Activated CD4-positive, alpha-beta T cell treated with anti-CD3 and anti-CD28 coated beads, Interleukin-2, amount 50 U/mL, for 16 hours (primary cell): Measurements from ENCODE around the gene CBFA2T3.
"Not testable (repeated sequence)": the region's sequence is repeated elsewhere in the genome, so short reads cannot be mapped to it uniquely, and the experiment has no call there.

ENCODE experiments used
- DNase-seq: peaks from one replicate; pipeline ENCODE4 v3.0.0-alpha.2; 2020

The CBFA2T3 gene

DNA sequence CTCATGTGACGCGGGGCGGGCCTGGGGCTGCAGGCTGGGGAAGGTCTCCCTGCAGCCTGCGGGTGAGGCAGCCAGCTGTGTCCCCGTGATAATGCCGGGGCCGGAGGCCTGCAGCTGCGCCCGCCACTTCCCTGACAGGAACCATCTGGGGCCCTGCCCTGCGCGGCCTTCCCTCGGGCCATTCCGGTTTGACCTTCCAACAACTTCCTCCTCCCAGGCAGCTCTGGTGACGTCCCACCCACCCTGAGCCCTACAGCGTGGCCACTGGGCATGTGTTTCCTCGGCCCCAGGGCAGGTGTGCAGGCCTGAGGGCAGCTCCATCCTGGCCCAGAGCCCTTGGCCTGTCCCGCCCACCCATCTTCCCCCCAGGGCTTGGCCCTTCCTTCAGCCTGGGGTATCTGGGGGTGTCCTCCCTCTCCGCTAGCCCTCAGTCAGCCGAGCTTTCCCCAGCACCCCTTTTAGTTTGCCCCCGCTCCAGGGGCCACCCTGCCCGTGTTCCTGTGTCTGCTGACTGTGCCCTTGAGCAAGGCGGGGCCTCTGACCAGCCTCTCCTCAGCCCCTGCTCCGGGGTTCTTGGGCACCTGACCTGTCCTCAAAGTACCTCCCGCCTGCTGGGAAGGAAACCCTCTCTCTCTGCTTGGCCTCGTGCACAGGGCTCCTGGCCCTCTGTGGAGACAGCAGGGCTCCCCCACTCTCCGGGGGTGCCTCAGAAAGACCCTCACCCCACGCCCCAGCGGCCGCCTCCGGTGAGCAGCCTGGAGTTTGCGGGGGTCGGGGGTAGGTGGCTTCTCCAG, at the start of gene CBFA2T3:
Gene CBFA2T3, minus strand, starts transcription at position 190 of the 794 bp plus-strand sequence. CDS start 400 bp downstream, outside the sequence.
- no peak for DNase-seq

DNA sequence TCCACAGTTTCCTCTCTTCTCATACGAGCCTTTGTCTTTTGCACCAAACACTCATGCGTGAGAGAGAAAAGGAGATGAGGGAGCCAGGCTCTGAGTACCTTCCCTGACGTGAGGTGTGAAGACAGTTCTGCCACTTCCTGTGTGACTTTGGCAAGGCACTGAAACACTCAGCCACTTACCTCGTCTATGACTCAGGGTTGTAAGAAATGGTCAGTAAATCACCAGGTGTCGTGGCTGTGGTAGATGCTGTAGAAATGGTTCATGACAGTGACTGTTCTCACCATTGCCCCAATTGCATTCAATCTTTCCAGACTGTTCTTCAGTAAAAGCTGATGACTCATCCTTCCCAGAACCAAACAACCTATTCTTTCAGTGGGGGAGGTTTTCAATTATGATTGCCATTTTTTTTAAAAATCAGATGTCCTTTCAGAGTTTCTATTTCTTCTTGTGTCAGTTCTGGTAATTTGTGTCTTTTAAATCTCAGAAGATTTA, 49.2 kb upstream of the CBFA2T3 start:
- peak; percentile 91 for DNase-seq

DNA sequence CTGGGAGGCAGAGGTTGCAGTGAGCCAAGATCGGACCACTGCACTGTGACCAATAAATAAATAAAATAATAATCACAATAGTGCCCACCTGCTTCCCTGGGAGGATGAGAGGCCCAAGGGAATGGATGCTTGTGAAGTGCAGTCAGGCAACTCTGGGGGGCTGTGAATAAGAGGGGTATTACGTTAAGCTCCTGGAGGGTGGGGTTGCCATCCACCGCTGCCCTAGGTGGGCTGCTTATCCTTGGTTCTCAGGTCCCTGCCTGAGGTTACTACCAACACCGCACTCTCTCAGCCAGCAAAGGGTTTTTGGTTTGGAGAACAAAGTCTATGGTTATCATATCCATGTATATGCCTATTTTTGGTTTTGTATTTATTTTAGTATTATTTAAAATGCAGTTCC, 48.6 kb upstream of the CBFA2T3 start:
- no peak for DNase-seq

DNA sequence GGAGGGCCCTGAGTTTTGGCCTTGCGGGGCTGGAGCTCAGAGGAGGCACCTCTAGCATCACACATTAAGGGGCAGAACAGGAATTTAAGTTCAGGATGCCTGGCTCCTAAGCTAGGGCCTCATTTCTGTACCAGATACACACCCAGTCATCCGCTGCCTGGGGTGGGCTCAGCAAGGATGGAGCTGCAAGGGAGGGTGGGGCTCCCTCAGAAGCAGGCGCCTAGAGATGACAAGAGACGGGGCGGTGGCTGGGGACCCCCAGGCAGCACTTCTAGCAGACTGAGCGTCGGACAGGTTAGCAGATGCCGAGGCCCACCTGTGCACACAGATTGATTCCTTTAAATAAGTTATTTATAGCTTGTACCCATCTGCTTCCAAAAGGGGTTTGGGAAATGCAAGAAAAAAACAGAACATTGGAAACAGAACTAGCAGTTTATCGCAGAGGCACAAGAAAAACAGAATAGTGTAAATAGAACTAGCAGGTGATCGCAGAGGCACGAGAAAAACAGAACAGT, 47.6 kb upstream of the CBFA2T3 start:
- no peak for DNase-seq

DNA sequence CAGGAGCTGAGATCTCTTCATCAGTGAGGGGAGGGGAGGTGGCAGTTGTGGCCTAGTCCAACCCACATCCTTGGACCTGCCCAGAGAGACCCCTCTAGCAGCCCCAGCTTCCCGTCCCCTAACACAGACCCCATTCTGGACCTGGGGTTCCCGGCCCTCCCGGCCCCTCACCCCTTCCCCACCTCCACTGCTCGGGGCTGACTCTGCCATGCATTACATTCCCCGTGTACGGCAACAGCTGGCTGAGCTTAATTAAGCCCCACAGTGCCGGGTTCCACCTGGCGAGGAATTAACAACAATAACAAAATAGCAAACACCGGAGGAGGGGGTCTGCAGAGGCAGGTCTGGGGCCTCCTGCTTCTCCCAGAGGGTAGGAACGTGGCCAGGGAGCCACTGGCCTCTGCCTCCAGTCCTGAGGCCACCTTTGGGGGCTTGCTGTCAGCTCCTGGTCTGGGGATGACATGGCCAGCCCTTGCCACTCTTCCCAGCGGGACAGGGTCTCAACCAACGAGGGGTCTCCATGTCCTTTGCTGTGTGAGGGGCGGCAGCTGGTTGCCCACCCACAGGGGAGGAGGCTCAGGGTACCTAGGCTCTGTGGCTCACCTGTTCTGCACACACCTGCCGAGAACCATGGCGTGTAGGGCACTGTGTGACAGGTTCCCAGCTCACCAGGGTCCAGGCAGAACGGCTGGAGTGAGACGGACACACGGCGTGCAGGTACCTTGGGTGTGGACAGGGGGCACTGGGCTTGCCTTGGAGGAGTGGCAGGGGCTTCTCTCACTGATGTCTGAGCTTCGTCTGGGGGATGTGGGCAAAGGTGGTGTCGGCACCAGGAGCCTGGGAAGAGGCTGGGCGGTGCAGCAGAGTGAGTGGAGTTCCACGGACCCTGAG, 46.9 kb upstream of the CBFA2T3 start:
- DNase-seq = no peak

DNA sequence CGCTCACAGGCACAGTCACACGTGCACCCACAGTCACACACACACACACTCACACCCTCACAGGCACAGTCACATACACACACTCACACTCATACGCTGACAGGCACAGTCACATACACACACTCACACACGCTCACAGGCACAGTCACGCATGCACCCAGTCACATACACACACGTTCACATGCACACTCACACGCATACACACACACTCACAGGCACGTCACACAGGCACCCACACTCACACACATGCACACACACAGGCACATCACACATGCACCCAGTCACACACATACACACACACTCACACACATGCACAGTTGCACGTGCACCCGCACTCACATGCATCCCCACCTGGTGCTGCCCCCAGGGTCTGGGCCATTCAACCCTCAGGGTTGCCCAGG, 46.1 kb upstream of the CBFA2T3 start:
- DNase-seq = no peak

DNA sequence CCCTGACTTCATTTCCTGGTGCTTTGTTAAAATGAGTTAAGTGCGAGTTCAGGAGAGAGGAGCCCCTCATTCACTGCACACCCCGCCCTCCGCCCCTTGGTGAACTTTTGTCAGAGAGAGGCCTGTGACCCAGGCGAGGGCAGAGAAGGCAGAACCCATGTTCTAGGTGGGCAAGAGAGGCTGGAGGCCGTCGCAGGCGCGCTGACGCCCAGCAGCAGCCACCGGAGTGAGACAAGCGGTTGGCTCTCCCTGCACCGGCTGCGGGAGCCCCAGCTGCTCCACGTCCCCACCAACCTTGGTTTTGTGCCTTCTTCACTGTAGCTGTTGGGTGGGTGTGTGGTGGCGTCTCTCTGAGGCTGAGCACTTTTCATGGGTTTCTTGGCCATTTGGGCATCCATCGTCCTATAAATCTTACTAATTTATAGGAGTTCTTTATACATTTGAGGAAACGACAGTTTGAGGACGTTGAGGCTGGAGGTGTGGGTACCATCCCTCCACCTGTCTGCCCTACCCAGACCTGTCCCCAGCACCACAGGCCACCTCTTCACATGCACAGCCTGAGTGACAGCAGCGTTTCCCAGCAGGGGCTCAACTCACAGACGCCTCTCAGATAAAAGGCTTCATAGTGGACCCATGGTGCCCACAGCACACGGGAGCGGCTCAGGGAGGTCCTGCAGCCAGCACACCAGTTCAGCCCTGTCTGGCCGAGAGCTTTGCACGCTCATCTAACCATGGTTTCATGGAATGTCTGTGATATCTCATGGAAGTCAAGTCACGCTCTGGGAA, 45.2 kb upstream of the CBFA2T3 start:
- DNase-seq = no peak

DNA sequence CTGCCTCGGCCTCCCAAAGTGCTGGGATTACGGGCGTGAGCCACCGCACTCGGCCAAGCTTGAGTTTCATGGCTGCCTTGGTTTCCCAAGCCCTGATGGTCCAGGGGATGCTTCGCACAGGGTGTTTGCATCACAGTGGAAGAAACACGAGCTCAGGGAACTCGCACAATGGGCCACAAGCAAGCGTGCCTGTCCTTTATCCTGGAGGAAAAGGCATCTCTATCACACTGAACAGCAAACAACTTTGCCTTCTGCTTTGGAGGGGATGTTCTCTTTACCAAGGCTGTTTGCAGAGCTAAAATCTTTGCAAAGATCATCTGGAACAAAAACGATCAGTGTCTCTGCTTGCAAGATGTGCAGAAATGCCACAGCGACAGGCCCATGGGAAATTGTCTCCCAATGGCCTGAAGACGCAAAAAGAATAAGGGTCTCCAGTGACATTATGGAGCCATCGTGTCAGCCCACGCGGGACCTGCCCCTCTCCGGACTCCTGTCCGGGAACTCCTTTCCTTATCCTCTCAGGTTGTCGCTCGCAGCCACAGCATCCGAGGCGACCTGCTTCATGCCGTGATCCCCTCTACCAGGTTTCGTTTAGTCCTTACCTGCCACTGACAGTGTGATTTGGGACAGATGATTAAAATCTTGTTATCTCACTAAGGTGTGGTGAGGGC, 44.1 kb upstream of the CBFA2T3 start:
- DNase-seq = no peak

DNA sequence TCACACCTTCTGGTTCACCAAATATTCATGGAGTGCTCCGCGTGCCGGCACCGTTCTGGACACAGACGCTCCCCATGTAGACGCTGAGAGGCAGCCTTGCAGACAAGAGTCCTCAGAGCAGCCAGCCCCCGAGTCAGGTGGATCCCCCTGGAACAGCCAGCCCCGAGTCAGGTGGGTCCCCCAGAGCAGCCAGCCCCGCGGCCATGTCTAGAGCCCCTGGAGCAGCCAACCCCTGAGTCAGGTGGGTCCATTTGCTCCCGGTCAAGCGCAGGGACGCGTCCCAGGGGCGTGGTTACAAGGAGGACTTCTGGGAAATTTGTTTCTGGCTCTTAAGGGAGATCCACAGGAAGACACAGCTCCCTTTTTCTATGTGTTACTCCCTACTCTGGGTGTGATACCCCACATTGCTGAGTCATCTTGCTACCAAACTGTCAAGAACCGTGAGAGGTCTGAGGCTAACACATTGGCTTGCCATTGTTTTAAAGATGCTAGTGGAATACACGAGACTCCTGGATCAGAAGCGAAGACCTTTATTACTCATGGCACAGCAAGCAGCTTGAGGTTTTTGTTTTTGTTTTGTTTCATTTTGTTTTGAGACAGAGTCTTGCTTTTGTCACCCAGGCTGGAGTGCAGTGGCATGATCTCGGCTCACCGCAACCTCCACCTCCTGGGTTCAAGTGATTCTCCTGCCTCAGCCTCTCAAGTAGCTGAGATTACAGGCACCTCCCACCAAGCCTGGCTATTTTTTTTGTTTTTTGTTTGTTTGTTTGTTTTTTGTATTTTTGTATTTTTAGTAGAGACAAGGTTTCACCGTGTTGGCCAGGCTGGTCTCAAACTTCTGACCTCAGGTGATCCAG, 43.3 kb upstream of the CBFA2T3 start:
- DNase-seq = peak; percentile 93

DNA sequence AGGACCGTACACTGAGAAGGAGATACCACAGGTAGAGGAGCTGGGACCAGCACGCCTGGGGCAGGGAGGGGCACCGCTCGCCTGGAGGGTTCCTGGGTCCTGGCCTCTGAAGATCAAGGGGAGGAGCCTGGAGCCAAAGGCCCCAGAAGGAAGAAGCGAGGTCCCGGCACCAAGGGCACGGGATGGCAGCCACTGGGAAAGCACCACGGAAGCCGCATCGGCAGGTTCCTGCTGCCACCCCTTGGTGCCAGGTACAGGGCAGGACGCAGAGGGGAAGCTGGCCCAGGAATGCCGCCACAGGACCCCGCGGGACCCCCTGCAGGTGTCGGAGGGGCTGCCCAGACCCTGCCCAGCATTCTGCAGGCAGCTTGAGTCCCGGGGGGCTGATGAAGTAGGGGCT, 42.5 kb upstream of the CBFA2T3 start:
- no peak for DNase-seq

DNA sequence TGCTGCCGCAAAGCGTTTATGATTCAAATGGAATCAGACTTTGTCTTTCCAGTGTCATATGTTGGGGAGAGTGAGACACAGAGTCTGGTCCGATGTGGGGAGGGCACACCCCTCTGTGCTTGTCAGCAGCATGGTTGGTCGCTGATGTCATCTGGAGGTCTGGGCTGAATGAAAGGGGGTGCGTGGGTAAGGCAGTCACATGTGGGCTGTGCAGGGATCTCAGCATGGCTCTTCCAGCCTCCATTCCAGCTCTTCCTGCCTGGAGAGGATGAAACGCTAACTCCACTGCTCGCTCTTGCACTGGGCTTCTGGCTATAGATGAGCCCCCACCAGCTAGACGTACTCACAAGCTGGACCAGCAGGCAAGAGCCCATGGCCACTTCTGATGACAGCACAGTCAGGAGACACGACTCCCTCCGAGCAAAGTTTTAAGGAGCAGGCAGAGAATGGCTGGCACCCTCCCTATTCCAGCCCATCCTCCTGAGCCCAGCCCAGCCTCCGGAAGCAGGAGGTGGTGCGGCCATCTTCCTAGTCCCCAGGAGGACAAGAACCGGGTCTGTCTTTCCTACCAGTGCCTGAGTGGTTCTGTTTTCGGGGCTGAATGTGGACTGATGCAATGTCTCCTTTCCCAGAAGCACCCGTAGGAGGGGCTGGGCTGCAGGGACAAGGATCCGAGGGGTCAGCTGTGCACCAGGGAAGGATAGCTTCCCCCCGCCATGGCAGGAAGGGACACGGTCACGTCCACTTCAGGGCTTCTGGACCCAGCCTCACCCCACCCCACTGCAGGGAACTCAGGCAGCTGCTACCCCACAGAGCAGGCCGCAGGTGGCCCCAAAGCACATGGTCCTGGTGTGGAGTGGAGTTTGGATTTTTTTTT, 41.5 kb upstream of the CBFA2T3 start:
- no peak for DNase-seq

DNA sequence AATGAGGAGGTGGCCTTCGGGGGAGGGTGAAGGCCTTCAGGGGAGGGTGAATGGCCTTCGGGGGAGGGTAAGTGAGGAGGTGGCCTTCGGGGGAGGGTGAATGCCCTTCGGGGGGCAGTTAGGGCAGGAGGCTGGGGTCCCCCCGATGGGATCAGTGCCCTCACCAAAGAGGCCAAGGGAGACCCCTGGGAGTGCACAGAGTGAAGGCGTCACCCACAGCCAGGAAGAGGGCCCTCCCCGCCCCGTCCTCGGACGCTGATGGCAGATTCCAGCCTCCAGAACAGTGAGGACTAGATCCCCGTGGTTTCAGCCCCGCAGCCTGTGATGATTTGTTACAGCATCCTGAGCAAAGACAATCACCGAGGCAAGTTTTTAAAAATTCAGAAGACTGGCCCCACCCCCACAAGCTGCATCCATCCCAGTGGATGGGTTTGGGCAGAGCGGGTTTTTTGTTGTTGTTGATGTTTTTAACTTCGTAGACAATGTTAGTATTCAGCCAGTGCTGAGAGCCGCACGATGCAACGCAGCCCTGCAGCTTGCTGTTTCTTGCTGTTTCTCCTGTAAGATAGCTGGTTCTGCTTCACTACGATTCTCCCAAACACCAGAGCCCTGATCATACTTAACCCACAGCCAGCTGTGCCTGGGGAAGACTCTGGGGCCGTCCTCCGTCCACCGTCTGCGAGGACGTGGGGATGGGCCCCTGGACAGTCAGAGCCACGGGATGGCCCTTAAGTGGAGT, 40.7 kb upstream of the CBFA2T3 start:
- no peak for DNase-seq

DNA sequence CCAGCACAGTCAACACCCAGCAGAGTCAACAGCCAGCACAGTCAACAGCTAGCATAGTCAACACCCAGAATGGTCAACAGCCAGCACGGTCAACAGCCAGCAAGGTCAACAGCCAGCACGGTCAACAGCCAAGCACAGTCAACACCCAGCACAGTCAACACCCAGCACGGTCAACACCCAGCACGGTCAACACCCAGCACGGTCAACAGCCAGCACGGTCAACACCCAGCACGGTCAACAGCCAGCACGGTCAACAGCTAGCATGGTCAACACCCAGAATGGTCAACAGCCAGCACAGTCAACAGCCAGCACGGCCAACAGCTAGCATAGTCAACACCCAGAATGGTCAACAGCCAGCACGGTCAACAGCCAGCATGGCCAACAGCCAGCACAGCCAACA, 39.6 kb upstream of the CBFA2T3 start:
- not testable (repeated sequence) for DNase-seq

DNA sequence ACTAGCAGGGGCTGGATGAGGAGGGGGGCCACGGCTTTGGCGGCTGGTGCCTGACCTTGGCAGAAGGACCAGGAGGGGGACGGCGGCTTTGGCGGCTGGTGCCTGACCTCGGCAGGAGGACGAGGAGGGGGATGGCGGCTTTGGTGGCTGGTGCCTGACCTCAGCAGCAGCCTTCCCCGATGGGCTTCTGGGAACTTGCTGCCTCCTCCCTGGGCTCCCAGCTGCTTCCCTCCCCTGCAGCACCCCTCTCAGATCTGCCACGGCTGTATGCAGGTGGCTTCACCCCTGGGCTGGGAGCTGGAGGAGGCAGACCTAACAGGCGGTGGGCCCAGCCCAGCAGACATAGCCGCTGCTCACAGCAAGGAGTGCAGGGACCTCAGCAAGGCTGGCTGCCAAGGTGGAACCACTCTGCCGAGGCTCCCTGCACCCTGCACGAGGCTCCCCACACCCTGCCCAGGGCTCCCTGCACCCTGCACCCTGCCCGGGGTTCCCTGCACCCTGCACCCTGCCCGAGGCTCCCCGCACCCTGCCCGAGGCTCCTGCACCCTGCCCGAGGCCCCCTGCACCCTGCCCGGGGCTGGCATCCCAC, 38.4 kb upstream of the CBFA2T3 start:
- DNase-seq = no peak

DNA sequence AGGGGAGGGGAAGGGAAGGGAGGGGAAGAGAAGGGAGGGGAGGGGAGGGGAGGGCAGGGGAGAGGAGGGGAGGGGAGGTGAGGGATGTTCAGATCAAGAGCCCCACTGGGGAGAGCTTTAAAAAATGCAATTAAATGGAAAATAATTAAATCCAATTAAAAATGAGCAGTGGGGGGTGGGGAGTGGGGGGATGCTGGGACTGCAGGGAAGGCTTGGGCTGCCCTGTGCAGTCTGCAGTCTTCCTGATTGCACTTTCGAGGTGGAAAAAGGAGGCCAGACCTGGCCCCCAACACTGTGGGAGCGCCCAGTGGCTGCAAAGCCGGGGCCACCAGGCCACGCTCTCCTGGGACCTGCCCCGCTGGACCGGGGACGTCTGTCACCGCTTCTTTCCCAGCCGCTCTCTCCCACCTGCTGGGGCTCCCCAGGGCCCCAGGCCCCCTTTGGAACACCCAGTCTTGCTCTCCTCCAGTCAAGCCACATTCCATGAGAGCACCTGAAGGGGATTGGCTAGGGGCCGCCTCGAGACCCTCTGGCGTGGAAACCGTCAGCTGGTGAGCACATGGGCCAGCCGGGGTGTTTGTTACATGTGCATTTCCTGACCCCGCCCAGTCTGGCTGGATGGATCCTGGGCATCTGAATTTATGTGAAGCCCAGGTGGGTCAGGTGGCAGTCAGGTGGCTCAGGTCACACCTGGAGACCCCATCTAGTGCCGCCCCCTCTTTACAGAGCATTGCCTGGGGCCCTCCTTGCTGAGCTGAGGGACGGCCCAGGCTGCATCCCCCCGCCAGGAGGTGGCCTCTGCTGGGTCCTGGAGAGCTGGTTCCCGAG, 37.6 kb upstream of the CBFA2T3 start:
- no peak for DNase-seq

DNA sequence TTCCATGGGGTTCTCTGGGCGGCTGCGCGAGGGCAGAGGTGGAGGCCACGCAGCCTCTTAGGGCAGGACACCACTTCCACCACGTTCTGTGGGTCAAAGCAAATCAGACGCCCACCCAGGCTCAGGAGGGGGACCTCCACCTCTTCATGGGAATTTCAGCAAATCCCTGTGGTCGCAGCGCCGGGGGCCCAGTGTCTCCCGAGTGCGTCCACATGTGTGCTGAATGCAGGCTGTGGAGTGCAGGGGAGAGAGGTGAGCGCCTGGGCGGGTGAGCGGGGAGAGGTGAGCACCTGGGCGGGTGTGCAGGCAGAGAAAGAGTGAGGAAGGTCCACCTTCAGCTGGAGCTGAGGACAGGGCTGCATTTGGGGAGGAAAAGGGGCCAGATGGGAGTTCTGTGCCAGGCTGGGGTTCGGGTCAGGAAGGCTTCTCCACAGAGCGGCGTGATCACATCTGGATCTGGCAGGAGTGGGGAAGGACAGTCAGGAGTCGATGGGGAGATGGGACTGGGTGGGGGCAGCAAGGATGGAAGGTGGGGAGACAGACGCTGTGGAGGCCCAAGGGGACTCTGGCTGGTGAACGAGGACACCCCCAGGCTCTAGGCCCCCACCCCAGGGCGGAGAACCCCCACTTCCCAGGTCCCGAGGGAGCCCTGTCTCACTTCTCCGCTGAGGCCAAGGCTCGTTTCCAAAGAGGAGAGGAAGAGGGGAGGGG, 36.8 kb upstream of the CBFA2T3 start:
- DNase-seq = no peak

DNA sequence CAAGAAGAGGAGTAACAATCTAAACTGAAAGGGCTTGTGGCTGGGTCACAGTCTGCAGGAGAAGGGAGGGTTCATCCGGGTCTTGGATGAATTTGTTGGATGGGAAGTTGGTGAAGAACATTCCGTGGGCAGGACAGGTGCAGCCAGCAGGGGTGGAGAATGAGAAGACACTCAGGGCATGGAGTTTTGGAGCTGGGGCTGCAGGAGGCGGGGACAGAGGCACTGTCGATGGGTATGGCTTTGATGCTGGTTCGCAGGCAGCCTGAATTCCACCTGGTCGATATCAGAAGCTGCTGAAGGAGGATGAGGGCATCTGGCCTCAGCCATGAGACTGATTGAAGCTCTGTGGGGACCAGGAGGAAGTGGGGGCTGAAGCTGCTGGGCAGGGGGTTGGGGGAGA, 36.1 kb upstream of the CBFA2T3 start:
- no peak for DNase-seq

DNA sequence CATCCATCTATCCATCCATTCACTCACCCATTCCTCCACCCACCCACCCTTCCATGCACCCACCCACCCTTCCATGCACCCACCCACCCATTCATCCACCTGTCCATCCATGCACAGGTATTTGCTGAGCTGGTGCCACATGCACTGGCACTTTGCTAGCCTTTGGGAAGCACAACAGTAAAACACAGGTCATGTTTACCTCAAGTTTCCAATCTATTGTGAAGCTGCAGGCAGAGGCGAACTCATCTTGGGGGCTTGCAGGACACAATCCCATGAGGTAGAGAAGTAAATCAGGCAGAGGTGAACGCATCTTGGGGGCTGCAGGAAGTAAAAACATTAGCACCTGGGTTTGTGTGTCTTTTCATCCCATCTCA, 35.6 kb upstream of the CBFA2T3 start:
- no peak for DNase-seq
